GM18502 (cell line): ENCODE data around the gene TRPC4AP.

Experiments used
- ATAC-seq: cut with Tn5 transposase; IDR thresholded peaks from one replicate; pipeline ENCODE4 v1.9.1; 2021; ENCODE audit warnings: mild to moderate bottlenecking; ENCODE audit not compliant: unreplicated experiment, poor library complexity

Gene TRPC4AP

DNA sequence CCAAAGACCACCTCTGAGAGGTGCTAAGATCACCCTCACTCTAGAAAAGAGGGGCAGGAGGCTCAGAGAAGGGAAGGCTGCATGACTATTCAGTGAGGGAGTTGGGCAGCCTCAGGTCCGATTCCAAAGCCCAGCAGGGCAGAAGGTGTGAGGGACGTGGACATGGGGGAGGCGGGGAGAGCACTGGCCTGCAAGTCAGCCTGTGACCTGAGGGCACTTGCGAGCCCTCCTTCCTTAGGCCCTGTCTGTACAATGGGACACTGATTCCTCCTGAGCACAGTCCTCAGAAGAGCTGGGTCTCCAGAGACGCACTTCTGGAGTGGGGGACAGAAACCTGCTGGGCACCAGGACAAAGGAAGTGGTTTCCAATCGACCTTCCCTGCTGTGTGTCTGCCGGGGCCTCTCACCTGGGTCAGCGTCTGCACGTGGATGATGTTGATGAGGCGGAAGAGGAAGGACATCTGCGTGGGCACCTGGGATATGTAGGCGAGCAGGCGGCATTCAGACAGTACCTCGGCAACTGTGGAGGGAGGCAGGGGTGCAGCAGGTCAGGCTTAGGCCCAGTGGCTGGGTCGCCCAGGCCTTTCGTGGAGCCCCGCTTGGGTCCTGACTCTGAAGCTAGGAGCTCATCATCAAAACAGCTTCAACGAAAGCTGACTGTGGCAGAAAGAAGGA is 88.4 kb downstream of the TRPC4AP start:
- ATAC-seq = no peak

DNA sequence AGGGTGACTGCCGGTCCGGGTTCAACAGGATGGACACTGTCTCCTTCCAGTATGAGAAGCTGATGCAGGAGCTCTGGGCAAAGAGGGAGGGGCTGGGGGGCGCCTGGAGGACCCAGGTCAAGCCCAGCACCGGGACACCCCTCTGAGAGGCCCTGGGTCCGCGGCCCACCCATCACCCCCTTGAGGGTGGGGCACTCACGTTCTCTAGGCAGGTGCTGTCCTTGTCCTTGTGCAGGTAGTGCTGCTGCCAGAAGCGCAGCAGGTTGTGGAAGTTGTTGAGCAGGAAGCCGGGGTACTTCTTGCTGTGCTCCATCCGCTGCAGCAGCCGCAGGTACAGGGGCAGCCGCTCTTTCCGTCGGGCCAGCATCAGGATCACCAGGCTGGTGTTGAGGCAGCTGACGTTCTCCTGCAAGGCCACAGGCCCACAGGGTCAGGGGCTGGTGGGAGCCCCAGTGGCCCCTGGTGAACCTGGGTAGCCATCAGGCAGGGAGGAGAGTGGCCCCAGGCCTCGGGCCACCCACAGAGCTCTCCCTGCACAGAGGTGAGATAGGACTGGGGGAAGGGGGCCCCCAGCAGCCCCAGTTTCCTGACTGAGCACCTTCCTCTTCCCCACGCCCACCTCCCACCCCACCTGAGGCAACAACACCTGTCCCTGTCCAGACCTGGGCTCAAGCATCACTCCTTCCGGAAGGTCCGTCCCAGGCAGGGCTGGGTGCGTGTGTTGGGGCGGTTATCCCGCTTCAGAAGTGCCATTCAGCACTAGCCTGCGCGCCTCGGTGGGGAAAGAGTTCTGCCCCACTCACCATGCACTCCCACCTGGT is 89.2 kb downstream of the TRPC4AP start:
- no peak for ATAC-seq

DNA sequence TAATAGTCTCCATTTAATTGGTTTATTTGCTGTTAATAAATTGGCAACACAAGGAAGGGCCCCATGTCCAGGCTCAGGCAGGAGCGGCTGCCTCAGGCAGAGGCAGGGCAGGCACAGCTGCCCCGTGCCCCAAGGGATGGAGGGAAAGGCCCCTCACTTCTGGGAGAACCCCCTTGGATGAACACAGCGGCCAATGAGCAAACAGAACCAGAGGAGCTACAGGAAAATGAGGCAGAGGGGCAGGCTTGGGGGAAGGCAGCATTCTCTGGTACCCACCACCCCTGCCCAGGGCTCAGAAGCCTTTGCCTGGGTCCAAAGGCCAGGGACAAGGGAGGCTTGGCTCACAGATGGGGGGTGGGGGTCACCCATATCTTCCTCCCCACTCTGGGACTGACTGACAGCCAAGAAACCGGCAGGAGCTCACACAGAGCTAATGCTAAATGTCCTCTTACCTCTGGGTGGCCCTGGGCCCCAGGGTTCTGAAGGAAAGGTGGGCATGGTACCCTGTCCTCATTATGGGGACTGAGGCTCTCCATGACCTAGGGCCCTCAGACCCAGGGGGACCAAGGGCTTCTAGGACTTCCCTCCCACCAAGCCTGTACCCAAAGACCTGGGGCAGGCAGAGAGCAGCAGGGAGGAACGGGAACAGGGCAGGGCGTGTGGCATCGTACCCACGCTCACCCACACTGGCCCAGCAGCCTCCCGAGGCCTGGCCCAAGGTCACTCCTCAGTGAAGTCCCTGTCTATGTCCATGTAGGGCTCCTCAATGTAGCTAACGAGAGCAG is 90.0 kb downstream of the TRPC4AP start:
- no peak for ATAC-seq

DNA sequence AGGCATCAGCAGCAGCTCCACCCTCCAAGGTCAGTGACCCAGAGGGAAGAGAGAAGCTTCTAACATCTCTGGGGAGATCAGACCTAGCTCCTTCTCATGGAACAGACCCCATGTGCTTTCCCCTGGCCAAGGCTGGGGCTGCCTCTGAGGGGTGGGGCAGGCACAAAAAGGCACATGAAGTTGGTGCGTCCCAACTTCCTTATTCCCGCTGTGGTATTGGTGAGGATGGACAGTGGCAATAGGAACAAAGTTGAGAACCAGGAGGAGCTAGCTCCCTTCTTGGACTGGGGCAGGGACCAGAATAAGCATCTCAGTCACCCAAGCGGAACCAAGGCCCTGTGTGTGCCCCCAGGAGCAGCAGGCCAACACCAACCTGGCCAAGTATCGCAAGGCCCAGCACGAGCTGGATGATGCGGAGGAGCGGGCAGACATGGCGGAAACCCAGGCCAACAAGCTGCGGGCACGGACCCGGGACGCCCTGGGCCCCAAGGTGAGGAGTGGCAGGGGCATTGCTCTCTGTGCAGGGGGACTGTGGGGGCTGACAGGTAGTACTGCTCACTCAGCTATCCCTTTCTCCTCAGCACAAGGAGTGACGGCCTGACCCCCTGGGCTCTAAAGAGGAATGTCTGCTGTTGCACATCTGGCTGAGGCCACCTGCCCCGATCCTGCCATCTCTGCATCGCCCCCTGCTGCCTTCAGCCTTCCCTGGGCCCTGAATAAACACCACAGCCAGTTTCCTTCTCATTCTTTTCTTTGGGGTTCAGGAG is 90.8 kb downstream of the TRPC4AP start:
- ATAC-seq = no peak

DNA sequence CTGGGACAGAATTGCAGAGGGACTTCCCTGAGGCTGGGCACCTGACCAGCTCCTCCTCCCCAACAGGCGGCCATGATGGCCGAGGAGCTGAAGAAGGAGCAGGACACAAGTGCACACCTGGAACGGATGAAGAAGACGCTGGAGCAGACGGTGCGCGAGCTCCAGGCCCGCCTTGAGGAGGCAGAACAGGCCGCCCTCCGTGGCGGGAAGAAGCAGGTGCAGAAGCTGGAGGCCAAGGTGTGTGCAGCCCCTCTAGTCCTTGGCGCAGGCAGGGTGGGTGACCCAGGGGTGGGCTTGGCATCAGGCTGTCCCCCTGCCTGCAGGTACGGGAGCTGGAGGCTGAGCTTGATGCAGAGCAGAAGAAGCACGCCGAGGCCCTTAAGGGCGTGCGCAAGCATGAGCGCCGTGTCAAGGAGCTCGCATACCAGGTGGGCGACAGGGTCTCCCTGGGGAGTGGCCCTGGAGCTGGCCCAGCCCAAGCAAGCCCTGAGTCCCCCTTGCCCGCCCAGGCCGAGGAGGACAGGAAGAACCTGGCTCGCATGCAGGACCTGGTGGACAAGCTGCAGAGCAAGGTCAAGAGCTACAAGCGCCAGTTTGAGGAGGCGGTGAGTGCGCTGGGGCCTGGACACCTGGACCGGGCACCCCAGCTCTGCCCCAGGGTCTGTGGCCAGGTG is 91.5 kb downstream of the TRPC4AP start:
- ATAC-seq = no peak

DNA sequence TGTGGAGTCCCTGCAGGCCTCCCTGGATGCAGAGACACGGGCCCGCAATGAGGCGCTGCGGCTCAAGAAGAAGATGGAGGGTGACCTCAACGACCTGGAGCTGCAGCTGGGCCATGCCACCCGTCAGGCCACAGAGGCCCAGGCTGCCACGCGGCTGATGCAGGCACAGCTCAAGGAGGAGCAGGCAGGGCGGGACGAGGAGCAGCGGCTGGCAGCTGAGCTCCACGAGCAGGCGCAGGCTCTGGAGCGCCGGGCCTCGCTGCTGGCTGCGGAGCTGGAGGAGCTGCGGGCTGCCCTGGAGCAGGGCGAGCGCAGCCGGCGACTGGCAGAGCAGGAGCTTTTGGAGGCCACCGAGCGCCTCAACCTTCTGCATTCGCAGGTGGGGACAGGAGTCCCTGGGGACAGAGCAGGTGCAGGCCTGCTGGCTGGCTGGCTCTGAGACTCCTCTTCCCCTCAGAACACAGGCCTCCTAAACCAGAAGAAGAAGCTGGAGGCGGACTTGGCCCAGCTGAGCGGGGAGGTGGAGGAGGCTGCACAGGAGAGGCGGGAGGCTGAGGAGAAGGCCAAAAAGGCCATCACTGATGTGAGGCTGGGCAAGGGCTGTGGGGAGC is 92.2 kb downstream of the TRPC4AP start:
- no peak for ATAC-seq

DNA sequence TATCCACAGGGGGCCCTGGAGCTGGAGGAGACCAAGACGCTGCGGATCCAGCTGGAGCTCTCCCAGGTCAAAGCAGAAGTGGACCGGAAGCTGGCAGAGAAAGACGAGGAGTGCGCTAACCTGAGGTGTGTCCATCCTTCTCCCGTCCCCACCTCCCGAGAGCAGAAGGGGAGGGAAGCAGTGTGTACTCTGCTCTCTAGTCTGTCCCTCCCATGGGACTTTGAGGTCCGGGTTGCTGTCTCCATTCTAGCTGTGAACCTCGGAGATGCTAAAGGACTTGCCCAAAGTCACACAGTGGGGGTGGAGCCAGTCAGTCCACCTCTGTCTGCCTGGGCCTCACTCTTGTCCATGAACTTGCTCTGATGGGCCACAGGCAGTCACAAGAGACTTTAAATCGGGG is 92.8 kb downstream of the TRPC4AP start:
- ATAC-seq = no peak

DNA sequence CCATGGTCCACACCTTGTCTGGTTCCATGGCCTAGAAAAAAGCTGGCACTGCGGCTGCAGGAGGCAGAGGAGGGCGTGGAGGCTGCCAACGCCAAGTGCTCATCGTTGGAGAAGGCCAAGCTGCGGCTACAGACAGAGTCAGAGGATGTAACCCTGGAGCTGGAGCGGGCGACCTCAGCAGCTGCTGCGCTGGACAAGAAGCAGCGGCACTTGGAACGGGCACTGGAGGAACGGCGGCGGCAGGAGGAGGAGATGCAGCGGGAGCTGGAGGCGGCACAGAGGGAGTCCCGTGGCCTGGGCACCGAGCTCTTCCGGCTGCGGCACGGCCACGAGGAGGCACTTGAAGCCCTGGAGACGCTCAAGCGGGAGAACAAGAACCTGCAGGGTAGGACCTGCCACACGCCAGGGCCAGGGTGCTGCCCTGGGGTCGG is 93.6 kb downstream of the TRPC4AP start:
- ATAC-seq = no peak

DNA sequence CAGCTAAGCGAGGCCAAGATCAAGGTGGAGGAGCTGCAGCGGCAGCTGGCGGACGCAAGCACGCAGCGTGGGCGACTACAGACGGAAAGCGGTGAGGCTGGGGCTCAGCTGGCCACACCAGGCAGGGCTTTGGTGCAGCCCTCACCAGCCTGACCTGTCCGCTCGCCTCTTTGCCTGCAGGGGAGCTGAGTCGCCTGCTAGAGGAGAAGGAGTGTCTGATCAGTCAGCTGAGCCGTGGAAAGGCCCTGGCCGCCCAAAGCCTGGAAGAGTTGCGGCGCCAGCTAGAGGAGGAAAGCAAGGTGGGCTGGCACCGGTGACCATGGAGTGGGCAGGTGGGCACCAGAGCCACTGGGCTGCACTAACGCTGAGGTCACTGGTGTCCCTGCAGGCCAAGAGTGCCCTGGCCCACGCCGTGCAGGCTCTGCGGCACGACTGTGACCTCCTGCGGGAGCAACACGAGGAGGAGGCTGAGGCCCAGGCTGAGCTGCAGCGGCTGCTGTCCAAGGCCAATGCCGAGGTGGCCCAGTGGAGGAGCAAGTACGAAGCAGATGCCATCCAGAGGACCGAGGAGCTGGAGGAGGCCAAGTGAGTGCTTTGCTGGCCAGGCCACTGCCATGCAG is 94.2 kb downstream of the TRPC4AP start:
- no peak for ATAC-seq

DNA sequence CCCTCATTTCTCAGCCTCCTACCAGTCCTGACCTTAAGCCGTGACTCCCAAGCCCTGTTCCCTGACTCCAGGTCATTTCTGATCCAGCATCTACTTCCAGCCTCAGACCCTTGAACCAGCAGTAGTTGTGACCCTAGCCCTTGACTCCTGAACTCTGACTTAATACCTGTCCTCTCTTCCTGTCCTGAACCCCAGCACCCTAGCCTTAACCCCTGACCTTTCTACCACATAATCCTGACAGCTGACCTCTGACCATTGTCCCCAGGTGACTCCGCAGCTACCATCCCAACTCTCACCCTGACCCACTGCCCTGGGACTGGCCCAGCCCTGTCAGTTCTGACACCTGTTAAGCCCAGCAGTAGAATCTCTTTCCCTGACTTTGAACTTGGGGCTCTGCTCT is 94.8 kb downstream of the TRPC4AP start:
- ATAC-seq = no peak

DNA sequence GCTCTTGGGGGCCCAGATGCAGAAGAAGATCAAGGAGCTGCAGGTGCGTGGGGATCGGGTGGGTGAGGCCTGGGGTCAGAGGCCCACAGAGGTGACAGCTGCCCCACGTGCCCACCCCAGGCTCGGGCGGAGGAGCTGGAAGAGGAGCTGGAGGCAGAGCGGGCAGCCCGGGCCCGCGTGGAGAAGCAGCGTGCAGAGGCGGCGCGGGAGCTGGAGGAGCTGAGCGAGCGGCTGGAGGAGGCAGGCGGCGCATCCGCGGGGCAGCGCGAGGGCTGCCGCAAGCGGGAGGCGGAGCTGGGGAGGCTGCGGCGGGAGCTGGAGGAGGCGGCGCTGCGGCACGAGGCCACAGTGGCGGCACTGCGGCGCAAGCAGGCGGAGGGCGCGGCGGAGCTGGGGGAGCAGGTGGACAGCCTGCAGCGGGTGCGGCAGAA is 95.5 kb downstream of the TRPC4AP start:
- ATAC-seq = no peak

DNA sequence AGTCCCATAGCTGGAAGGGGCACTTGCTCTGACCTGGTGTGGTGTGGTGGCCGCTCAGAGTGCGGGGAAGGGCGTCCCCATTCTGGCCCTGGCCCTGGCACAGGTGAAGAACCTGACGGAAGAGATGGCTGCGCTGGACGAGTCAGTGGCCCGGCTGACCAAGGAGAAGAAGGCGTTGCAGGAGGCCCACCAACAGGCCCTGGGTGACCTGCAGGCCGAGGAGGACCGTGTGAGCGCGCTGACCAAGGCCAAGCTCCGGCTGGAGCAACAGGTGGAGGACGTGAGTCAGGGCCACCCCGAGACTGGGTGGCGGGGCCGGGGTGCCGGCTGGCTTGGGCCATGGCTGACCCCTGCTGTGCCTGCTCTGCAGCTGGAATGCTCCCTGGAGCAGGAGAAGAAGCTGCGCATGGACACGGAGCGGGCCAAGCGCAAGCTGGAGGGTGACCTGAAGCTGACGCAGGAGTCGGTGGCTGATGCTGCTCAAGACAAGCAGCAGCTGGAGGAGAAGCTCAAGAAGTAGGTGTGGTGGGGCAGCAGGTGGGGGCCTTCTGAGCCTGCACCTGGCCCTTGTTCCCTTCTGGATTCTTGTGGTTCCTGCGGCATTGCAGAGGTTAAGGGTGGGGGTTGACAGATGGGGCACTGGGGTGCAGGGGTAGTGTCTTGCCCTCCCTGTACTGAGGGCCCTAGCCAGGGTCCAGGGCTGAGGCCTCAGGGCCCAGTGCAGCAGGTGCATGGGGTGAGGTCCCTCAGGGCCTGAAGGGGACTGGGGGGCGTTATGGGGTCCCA is 96.2 kb downstream of the TRPC4AP start:
- no peak for ATAC-seq

DNA sequence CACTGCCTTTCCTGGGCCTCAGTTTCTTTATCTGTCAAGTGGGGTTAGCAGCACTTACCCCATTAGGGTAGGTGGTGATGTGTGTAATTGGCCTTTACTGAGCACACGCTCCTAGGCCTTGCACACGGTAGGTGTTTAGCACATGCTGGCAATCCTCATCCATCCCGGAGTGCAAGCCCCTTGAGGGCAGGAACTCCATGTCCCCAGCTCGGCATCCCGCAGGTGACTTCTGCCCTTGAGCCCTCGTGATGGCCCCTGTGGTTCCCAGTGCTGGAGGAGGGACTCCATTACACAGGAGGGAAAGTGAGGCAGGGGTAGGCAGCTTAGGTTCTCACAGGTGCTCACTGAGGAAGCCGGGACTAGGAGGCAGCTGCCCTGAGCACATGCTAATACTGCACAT is 96.9 kb downstream of the TRPC4AP start:
- ATAC-seq = no peak

DNA sequence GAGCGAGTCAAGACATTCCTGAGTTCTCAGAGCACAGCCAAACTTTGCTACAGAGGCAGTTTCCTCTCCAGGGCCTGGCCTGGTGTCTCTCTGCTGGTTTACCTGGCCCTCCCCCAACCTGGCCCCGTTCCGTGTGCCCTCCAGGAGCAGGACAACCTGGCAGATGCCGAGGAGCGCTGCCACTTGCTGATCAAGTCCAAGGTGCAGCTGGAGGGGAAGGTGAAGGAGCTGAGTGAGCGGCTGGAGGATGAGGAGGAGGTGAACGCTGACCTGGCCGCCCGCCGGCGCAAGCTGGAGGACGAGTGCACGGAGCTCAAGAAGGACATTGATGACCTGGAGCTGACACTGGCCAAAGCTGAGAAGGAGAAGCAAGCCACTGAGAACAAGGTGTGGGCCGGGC is 97.4 kb downstream of the TRPC4AP start:
- no peak for ATAC-seq

DNA sequence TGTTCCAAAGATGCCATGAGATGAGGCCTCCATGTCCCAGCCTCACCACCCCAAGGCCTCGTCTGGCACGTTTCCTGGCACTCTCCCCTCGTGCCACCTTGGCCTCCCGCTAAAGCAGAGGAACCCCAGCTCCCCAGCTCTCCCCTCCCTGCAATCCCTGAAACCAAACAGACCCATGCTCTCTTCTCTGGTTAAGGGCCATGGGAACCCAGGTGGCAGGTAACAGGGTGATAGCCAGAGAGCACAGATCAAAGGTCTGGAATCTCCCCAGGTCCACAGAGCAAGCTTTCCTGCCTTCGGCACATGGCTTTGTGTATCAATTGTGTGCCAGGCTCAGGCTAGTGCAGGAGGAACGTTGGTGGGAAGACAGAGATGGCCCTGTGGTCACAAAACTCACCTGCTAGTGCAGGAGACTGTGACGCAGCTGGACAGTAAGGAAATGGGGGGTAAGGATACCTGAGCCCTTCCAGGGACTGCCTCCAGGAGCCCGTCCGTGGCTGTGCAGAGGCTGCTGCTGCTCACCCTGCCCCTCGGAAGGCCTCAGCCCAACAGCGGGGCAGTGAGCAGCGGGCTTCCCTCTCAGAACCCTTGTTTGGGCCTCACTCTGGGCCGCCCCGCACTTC is 98.0 kb downstream of the TRPC4AP start:
- ATAC-seq = no peak

DNA sequence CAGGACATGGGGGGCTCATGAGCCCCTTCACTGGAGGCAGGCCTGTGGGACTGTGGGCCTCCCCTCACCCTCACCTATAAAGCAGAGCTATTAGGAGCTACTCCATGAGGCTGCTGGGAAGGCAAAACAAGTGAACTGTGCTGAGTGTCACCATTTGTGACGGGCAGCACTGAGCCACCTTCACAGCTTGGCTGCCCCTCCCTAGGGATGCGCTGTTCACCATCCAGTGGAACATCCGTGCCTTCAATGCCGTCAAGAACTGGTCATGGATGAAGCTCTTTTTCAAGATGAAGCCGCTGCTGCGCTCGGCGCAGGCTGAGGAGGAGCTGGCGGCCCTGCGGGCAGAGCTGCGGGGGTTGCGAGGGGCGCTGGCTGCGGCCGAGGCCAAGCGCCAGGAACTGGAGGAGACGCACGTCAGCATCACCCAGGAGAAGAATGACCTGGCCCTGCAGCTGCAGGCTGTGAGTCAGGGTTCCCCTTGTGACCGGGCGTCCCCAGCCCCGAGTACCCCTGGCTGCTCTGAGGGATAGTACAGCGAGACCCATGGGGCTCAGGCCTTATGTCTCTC is 98.6 kb downstream of the TRPC4AP start:
- ATAC-seq = no peak

DNA sequence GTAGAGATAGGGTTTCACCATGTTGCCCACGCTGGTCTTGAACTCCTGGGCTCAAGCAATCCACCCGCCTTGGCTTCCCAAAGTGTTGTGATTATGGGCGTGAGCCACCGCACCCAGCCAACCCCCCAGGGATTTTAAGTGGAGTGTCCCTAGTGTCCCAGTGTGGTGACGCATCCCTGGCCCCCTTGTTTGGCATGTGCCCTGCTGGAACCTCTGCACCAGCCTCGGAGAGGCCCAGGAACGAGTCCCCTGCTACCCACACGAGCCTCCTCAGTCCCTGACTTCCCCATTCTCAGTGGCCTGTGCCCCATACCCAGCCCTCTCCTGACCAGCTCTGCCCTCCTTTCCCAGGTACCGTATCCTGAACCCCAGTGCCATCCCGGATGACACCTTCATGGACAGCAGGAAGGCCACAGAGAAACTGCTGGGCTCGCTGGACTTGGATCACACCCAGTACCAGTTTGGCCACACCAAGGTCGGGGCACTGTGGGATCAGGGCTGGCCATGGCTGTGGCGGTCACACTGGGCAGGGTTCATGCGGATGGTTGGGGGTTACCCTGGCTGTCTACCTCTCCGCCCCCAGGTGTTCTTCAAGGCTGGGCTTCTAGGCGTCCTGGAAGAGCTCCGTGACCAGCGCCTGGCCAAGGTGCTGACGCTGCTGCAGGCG is 99.7 kb downstream of the TRPC4AP start:
- no peak for ATAC-seq
